Measurements from ENCODE around the gene SLC16A14. TPM values are rescaled to one million over a fixed set of nuclear protein-coding genes. Genes with fewer than 3 reads are reported as not detected.

Gene SLC16A14
- total RNA-seq, 1 donor from 2014 or later, result 4.2 TPM

- Mint-ChIP-seq H3K27ac (ENCODE audit: unreplicated experiment) (no peak overlapping the region), H3K9me3 (ENCODE audit: unreplicated experiment) (no peaks in the 10 kb centered on the region), H3K27me3 (ENCODE audit: low read depth, unreplicated experiment) (no peaks in the 10 kb centered on the region), H3K36me3 (ENCODE audit: low read depth, unreplicated experiment) (no peaks in the 10 kb centered on the region), H3K4me3 (ENCODE audit: unreplicated experiment) (no peak overlapping the region), H3K4me1 (ENCODE audit: low read depth, unreplicated experiment) (peaks cover 4% of the 10 kb centered on the region)
- no peaks in the 10 kb centered on the region for H3K4me1 ChIP-seq (ENCODE audit: insufficient read depth, low read length)
- no peak overlapping the region for H3K4me2 ChIP-seq (ENCODE audit: low read length)
- H3K27ac ChIP-seq (ENCODE audit: low read depth, low read length), result no peak overlapping the region
- TF ChIP-seq CTCF (IDR thresholded peaks at IDR 0.05; ENCODE audit: insufficient read depth, low read depth, low read length) (no peak), EZH2 (IDR thresholded peaks at IDR 0.05; ENCODE audit: insufficient read depth, low read length) (no peak)
- no peaks in the 10 kb centered on the region for H3K36me3 ChIP-seq (ENCODE audit: insufficient read depth, low read length)
- no peaks in the 10 kb centered on the region for H3K79me2 ChIP-seq (ENCODE audit: insufficient read depth, low read length)
- no peaks in the 10 kb centered on the region for H3K9me3 ChIP-seq (ENCODE audit: insufficient read depth, low read depth, low read length)
- no peaks in the 10 kb centered on the region for H3K27me3 ChIP-seq (ENCODE audit: insufficient read depth, low read length)
- H2AFZ ChIP-seq (ENCODE audit: low read depth, low read length), result no peak overlapping the region
- DNase-seq (ENCODE audit: low read depth) (no peak), FAIRE-seq (no peak)
- H3K4me3 ChIP-seq (ENCODE audit: insufficient read depth, low read depth, low read length), result no peak overlapping the region
- no peak overlapping the region for H3K9ac ChIP-seq (ENCODE audit: low read length)
- no peaks in the 10 kb centered on the region for H4K20me1 ChIP-seq (ENCODE audit: insufficient read depth, low read length)
Measured at GRCh38 chr2:230048010-230048671, 20.6 kb downstream of the SLC16A14 start.

- no peak overlapping the region for H3K9ac ChIP-seq (ENCODE audit: low read length)
- H3K9me3 ChIP-seq (ENCODE audit: insufficient read depth, low read depth, low read length), result no peaks in the 10 kb centered on the region
- no peak overlapping the region for H3K4me3 ChIP-seq (ENCODE audit: insufficient read depth, low read depth, low read length)
- H3K36me3 Mint-ChIP-seq (ENCODE audit: low read depth, unreplicated experiment), result peaks cover 4% of the 10 kb centered on the region
- no peaks in the 10 kb centered on the region for H3K9me3 Mint-ChIP-seq (ENCODE audit: unreplicated experiment)
- no peak overlapping the region for H2AFZ ChIP-seq (ENCODE audit: low read depth, low read length)
- H3K4me1 ChIP-seq (ENCODE audit: insufficient read depth, low read length), result no peaks in the 10 kb centered on the region
- no peak overlapping the region for H3K4me2 ChIP-seq (ENCODE audit: low read length)
- no peaks in the 10 kb centered on the region for H4K20me1 ChIP-seq (ENCODE audit: insufficient read depth, low read length)
- DNase-seq (ENCODE audit: low read depth), result no peak
- FAIRE-seq, result no peak
- H3K27ac ChIP-seq (ENCODE audit: low read depth, low read length), result no peak overlapping the region
- H3K27me3 ChIP-seq (ENCODE audit: insufficient read depth, low read length), result no peaks in the 10 kb centered on the region
- H3K4me1 Mint-ChIP-seq (ENCODE audit: low read depth, unreplicated experiment), result no peaks in the 10 kb centered on the region
- no peak overlapping the region for H3K4me3 Mint-ChIP-seq (ENCODE audit: unreplicated experiment)
- no peak overlapping the region for H3K27ac Mint-ChIP-seq (ENCODE audit: unreplicated experiment)
- no peaks in the 10 kb centered on the region for H3K36me3 ChIP-seq (ENCODE audit: insufficient read depth, low read length)
- TF ChIP-seq EZH2 (IDR thresholded peaks at IDR 0.05; ENCODE audit: insufficient read depth, low read length) (no peak), CTCF (IDR thresholded peaks at IDR 0.05; ENCODE audit: insufficient read depth, low read depth, low read length) (no peak)
- H3K79me2 ChIP-seq (ENCODE audit: insufficient read depth, low read length), result no peaks in the 10 kb centered on the region
- no peaks in the 10 kb centered on the region for H3K27me3 Mint-ChIP-seq (ENCODE audit: low read depth, unreplicated experiment)
Measured at GRCh38 chr2:230046491-230046890, 22.2 kb downstream of the SLC16A14 start.

- no peak overlapping the region for H3K9ac ChIP-seq (ENCODE audit: low read length)
- H3K9me3 Mint-ChIP-seq (ENCODE audit: unreplicated experiment), result no peaks in the 10 kb centered on the region
- H3K4me3 ChIP-seq (ENCODE audit: insufficient read depth, low read depth, low read length), result no peak overlapping the region
- H3K27ac ChIP-seq (ENCODE audit: low read depth, low read length), result no peak overlapping the region
- no peaks in the 10 kb centered on the region for H3K27me3 ChIP-seq (ENCODE audit: insufficient read depth, low read length)
- TF ChIP-seq EZH2 (IDR thresholded peaks at IDR 0.05; ENCODE audit: insufficient read depth, low read length) (no peak), CTCF (IDR thresholded peaks at IDR 0.05; ENCODE audit: insufficient read depth, low read depth, low read length) (no peak)
- H3K4me2 ChIP-seq (ENCODE audit: low read length), result no peak overlapping the region
- no peak for FAIRE-seq
- H3K4me3 Mint-ChIP-seq (ENCODE audit: unreplicated experiment), result no peak overlapping the region
- no peaks in the 10 kb centered on the region for H3K79me2 ChIP-seq (ENCODE audit: insufficient read depth, low read length)
- H3K4me1 Mint-ChIP-seq (ENCODE audit: low read depth, unreplicated experiment), result no peaks in the 10 kb centered on the region
- no peaks in the 10 kb centered on the region for H4K20me1 ChIP-seq (ENCODE audit: insufficient read depth, low read length)
- no peak overlapping the region for H2AFZ ChIP-seq (ENCODE audit: low read depth, low read length)
- DNase-seq (ENCODE audit: low read depth), result no peak
- no peaks in the 10 kb centered on the region for H3K36me3 ChIP-seq (ENCODE audit: insufficient read depth, low read length)
- no peaks in the 10 kb centered on the region for H3K27me3 Mint-ChIP-seq (ENCODE audit: low read depth, unreplicated experiment)
- H3K4me1 ChIP-seq (ENCODE audit: insufficient read depth, low read length), result no peaks in the 10 kb centered on the region
- H3K36me3 Mint-ChIP-seq (ENCODE audit: low read depth, unreplicated experiment), result peaks cover 4% of the 10 kb centered on the region
- H3K27ac Mint-ChIP-seq (ENCODE audit: unreplicated experiment), result no peak overlapping the region
- H3K9me3 ChIP-seq (ENCODE audit: insufficient read depth, low read depth, low read length), result no peaks in the 10 kb centered on the region
Measured at GRCh38 chr2:230043461-230043860, 25.3 kb downstream of the SLC16A14 start.
